ENCODE data around the gene TIPARP. TPM values are rescaled to one million over a fixed set of nuclear protein-coding genes. Genes with fewer than 3 reads are reported as not detected.

The TIPARP gene
- total RNA-seq, 4 donors from 2014 or later = 61.9 to 94.8 (median 78.5) TPM

GRCh38 chr3:156635034-156635433, 39.4 kb upstream of the TIPARP start:
- 96% methylated on average over 3 of the region's 3 CpGs for WGBS
- Histone ChIP-seq H3K27me3 (no peaks in the 10 kb centered on the region), H3K4me3 (no peak overlapping the region), H3K36me3 (no peaks in the 10 kb centered on the region), H3K27ac (replicated peaks in 1 of 4) (no peak overlapping the region), H3K9me3 (no peaks in the 10 kb centered on the region), H3K4me1 (peaks cover 0 to 11% (median 0%) of the 10 kb centered on the region in 4 donors)
- no peak for TF ChIP-seq POLR2AphosphoS5 (IDR thresholded peaks at IDR 0.05)
- TF ChIP-seq EP300 (IDR thresholded peaks at IDR 0.05) = no peak
- TF ChIP-seq CTCF (IDR thresholded peaks at IDR 0.05) = no peak
- no peak for TF ChIP-seq POLR2A (IDR thresholded peaks at IDR 0.05; ENCODE audit: low read depth)
- intact Hi-C loops (cut with DNase I) = no loop called here
- no peak for DNase-seq (ENCODE audit: extremely low spot score)

GRCh38 chr3:156635973-156636372, 38.4 kb upstream of the TIPARP start:
- no peak for TF ChIP-seq POLR2A (IDR thresholded peaks at IDR 0.05; ENCODE audit: low read depth)
- TF ChIP-seq CTCF (IDR thresholded peaks at IDR 0.05) = no peak
- TF ChIP-seq EP300 (IDR thresholded peaks at IDR 0.05) = no peak
- no peak for TF ChIP-seq POLR2AphosphoS5 (IDR thresholded peaks at IDR 0.05)
- 71% methylated on average over 3 of the region's 3 CpGs for WGBS
- intact Hi-C loops (cut with DNase I) = no loop called here

GRCh38 chr3:156637480-156638022, 36.8 kb upstream of the TIPARP start:
- intact Hi-C loops (cut with DNase I) = no loop called here
- Histone ChIP-seq H3K4me3 (no peak overlapping the region), H3K27ac (replicated peaks in 1 of 4) (no peak overlapping the region), H3K36me3 (no peaks in the 10 kb centered on the region), H3K9me3 (no peaks in the 10 kb centered on the region), H3K27me3 (no peaks in the 10 kb centered on the region), H3K4me1 (peaks cover 0 to 11% (median 0%) of the 10 kb centered on the region in 4 donors)
- TF ChIP-seq EP300 (IDR thresholded peaks at IDR 0.05) (no peak), POLR2A (IDR thresholded peaks at IDR 0.05; ENCODE audit: low read depth) (no peak), POLR2AphosphoS5 (IDR thresholded peaks at IDR 0.05) (no peak), CTCF (IDR thresholded peaks at IDR 0.05) (no peak)
- WGBS = 51% methylated on average over 3 of the region's 3 CpGs
- no peak for DNase-seq (ENCODE audit: extremely low spot score)

More at GRCh38 chr3:156635973-156636372, 38.4 kb upstream of the TIPARP start:
- Histone ChIP-seq H3K4me3 (no peak overlapping the region), H3K36me3 (no peaks in the 10 kb centered on the region), H3K27me3 (no peaks in the 10 kb centered on the region), H3K9me3 (no peaks in the 10 kb centered on the region), H3K27ac (replicated peaks in 1 of 4) (no peak overlapping the region), H3K4me1 (peaks cover 0 to 11% (median 0%) of the 10 kb centered on the region in 4 donors)
- no peak for DNase-seq (ENCODE audit: extremely low spot score)

- Histone ChIP-seq H3K27me3 (no peaks in the 10 kb centered on the region), H3K4me3 (no peak overlapping the region), H3K36me3 (no peaks in the 10 kb centered on the region), H3K27ac (replicated peaks in 1 of 4) (no peak overlapping the region), H3K9me3 (no peaks in the 10 kb centered on the region), H3K4me1 (peaks cover 0 to 7% (median 0%) of the 10 kb centered on the region in 4 donors)
- no peak for TF ChIP-seq POLR2A (IDR thresholded peaks at IDR 0.05; ENCODE audit: low read depth)
- no peak for TF ChIP-seq EP300 (IDR thresholded peaks at IDR 0.05)
- no peak for TF ChIP-seq POLR2AphosphoS5 (IDR thresholded peaks at IDR 0.05)
- no peak for TF ChIP-seq CTCF (IDR thresholded peaks at IDR 0.05)
- 94% methylated on average over 3 of the region's 4 CpGs for WGBS
- no peak for DNase-seq (ENCODE audit: extremely low spot score)
- intact Hi-C loops (cut with DNase I) = no loop called here
These were observed 36.1 kb upstream of the TIPARP start for GRCh38 chr3:156638271-156638670.

Data from esophagus muscularis mucosa (tissue), 4 donors.